Measurements from ENCODE around the gene MAPK7. TPM values are rescaled to one million over a fixed set of nuclear protein-coding genes. Genes with fewer than 3 reads are reported as not detected.

The MAPK7 gene
- total RNA-seq, 1 experiment from 2014 or later, result 23.3 TPM

GRCh38 chr17:19381361-19381740 lies 3.1 kb downstream of the MAPK7 start:
- Histone ChIP-seq H3K4me3 (no peak overlapping the region), H3K9me2 (ENCODE audit: insufficient read depth) (no peaks in the 10 kb centered on the region), H3F3A (ENCODE audit: insufficient read depth, low read depth) (peaks cover 25% of the 10 kb centered on the region), H4K20me1 (ENCODE audit: insufficient read depth) (no peaks in the 10 kb centered on the region), H3K27ac (no peak overlapping the region), H2AFZ (no peak overlapping the region), H3K4me2 (no peak overlapping the region), H3K9me3 (ENCODE audit: insufficient read depth, low read depth) (no peaks in the 10 kb centered on the region), H3K79me2 (ENCODE audit: low read depth) (peaks cover 16% of the 10 kb centered on the region), H3K36me3 (ENCODE audit: low read depth) (0 out of 2 replicates have a peak, but pooled peaks cover 12% of the 10 kb centered on the region), H3K27me3 (ENCODE audit: insufficient read depth, low read depth) (no peaks in the 10 kb centered on the region), H3K4me1 (replicated peaks; ENCODE audit: insufficient read depth) (peaks cover 12% of the 10 kb centered on the region)
- DNase-seq, result no peak
- TF ChIP-seq CTCF (conservative IDR thresholded peaks at IDR 0.05) (no peak), EZH2 (IDR thresholded peaks at IDR 0.05; ENCODE audit: low read depth) (no peak)
- CTCF ChIA-PET, result no interaction called here
- BruUV-seq (replicated peaks), result no TSS peak
- POLR2A ChIA-PET (ENCODE audit: unreplicated experiment), result no interaction called here
- intact Hi-C loops (cut with micrococcal nuclease; ENCODE audit: unreplicated experiment), result no loop called here

- Histone ChIP-seq H3K4me1 (replicated peaks; ENCODE audit: insufficient read depth) (peaks cover 7% of the 10 kb centered on the region), H3K79me2 (ENCODE audit: low read depth) (peaks cover 16% of the 10 kb centered on the region), H3K27me3 (ENCODE audit: insufficient read depth, low read depth) (no peaks in the 10 kb centered on the region), H3F3A (ENCODE audit: insufficient read depth, low read depth) (peaks cover 26% of the 10 kb centered on the region), H4K20me1 (ENCODE audit: insufficient read depth) (no peaks in the 10 kb centered on the region), H3K27ac (no peak overlapping the region), H3K9me3 (ENCODE audit: insufficient read depth, low read depth) (no peaks in the 10 kb centered on the region), H3K4me3 (no peak overlapping the region), H3K4me2 (no peak overlapping the region), H2AFZ (no peak overlapping the region), H3K36me3 (ENCODE audit: low read depth) (0 out of 2 replicates have a peak, but pooled peaks cover 12% of the 10 kb centered on the region), H3K9me2 (ENCODE audit: insufficient read depth) (no peaks in the 10 kb centered on the region)
- intact Hi-C loops (cut with micrococcal nuclease; ENCODE audit: unreplicated experiment), result no loop called here
- no TSS peak for BruUV-seq (replicated peaks)
- DNase-seq, result no peak
- ChIA-PET POLR2A (ENCODE audit: unreplicated experiment) (no interaction called here), CTCF (no interaction called here)
- no peak for TF ChIP-seq EZH2 (IDR thresholded peaks at IDR 0.05; ENCODE audit: low read depth)
- TF ChIP-seq CTCF (conservative IDR thresholded peaks at IDR 0.05), result no peak
These were observed 3.6 kb downstream of the MAPK7 start for GRCh38 chr17:19381741-19382444.

GRCh38 chr17:19382531-19383444 lies 4.5 kb downstream of the MAPK7 start:
- intact Hi-C loops (cut with micrococcal nuclease; ENCODE audit: unreplicated experiment), result no loop called here
- Histone ChIP-seq H3F3A (ENCODE audit: insufficient read depth, low read depth) (peaks cover 17% of the 10 kb centered on the region), H3K79me2 (ENCODE audit: low read depth) (peaks cover 16% of the 10 kb centered on the region), H3K27ac (no peak overlapping the region), H4K20me1 (ENCODE audit: insufficient read depth) (no peaks in the 10 kb centered on the region), H3K9me2 (ENCODE audit: insufficient read depth) (no peaks in the 10 kb centered on the region), H2AFZ (no peak overlapping the region), H3K4me2 (no peak overlapping the region), H3K27me3 (ENCODE audit: insufficient read depth, low read depth) (no peaks in the 10 kb centered on the region), H3K4me3 (no peak overlapping the region), H3K36me3 (ENCODE audit: low read depth) (0 out of 2 replicates have a peak, but pooled peaks cover 12% of the 10 kb centered on the region), H3K9me3 (ENCODE audit: insufficient read depth, low read depth) (no peaks in the 10 kb centered on the region), H3K4me1 (replicated peaks; ENCODE audit: insufficient read depth) (peaks cover 13% of the 10 kb centered on the region)
- CTCF ChIA-PET, result no interaction called here
- DNase-seq, result no peak
- POLR2A ChIA-PET (ENCODE audit: unreplicated experiment), result no interaction called here
- BruUV-seq (replicated peaks), result no TSS peak
- TF ChIP-seq EZH2 (IDR thresholded peaks at IDR 0.05; ENCODE audit: low read depth), result no peak
- TF ChIP-seq CTCF (conservative IDR thresholded peaks at IDR 0.05), result no peak
